NCI-H1930 (cell line): ENCODE results near the gene POU2F1.

ENCODE experiments used
- DNase-seq, 2 experiments: peaks; one replicate each; lab custom pipeline; 2025; lab: John Stamatoyannopoulos, UW

POU2F1 gene

DNA sequence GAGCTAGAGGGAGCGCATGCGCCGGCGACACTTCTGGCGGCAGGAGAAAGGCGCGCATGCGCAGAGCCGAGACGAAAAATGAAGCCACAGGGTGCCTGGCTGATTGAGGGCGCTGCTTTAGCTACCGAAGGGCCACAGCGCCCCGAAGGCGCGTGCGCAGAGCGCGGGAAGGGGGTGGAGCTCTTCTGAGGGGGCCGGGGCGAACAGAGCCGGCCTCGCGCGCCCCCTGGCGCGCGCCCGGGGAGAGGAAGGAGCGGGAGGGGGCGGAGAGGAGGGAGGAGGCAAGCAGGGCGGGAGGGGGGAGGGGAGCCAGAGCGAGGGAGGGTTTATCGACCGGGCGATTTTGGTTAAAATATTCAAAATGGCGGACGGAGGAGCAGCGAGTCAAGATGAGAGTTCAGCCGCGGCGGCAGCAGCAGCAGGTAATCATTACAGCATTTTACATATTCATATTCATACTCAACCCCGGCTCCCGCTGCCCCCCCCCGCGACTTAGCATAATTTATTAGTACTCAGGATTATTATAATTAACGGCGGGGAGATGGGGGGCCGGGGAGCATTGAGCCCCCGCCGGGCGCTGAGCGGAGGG lies at the start of gene POU2F1:
Gene POU2F1, plus strand, starts transcription at position 350 of the 589 bp plus-strand sequence. Its CDS starts 12 bp downstream, at position 362.
- DNase-seq, result peak; percentile 98 to 99

DNA sequence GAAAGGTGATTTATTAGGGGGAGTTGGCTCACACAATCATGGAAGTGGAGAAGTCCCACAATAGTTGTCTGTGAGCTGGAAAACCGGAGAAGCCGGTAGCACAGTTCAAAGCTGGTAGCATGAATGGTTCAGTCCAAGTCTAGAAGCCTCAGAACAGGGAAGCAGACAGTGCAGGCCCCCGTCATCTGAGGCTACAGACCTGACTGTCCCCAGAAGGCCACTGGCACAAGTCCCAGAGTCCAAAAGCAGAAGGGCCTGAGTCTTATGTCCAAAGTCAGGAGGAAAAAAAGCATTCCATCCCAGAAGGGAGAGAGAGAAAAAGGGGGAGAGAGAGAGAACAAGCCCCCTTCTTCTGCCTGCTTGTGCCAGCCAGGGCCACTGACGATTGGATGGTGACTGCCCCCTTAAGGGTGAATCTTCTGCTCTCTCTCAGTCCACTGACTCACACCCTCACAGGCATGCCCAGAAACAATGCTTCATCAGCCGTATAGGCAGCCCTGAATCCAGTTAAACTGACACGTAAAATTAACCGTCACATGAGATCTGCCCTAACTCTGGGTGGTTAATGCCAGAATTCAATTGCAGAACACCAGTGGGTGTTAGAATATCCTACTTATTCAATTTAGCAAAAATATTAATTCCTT lies 49.3 kb upstream of the POU2F1 start:
- no peak for DNase-seq

DNA sequence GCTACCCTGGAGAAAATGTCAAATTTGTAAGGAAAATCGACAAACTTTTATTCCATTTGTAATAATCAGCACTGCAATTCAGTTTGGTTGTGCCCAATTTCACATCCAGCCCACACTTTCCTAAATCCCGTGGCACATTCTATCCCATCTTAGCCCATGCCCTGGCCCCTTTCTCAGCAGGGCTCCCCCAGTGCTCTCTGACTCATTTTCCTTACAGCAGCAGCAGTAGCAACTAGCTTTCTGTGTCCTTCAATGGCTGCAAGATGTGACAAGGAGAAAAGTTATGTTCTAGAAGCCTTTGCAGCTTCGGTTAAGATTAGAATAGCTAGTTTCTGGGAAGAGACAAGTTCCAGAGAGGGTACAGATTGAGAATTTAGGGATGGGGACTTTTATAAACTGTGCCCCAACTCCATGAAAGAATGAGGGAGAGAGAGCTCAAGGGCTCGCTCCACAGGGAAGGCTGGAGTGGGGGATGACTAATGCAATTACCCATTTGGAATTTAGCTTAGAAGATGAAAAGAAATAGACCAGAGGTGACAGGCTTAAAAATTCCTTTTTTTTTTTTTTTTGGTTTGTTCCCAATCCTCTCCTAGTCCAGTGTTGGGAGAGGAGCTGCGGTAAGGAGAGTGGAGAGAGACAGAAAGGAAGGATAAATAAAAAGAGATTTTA lies 47.0 kb upstream of the POU2F1 start:
- no peak for DNase-seq

DNA sequence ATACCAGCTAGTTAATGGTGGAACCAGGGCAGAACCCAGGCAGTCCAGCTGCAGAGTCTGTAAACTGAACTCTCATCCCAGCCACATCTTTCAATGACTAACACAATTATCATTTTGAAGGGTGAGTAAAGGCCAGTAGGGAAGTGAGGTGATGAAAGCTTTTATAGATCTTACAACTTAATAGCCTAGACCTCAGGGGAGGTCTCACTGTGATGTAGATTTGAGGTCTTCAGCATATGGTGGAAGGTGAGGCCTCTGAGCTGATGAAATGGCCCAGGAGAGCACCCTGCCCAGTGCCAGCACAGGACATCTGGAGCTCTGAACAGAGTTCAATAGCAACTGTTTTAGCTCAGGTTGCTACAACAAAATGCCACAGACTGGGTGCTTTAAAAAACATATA lies 44.8 kb upstream of the POU2F1 start:
- no peak for DNase-seq

DNA sequence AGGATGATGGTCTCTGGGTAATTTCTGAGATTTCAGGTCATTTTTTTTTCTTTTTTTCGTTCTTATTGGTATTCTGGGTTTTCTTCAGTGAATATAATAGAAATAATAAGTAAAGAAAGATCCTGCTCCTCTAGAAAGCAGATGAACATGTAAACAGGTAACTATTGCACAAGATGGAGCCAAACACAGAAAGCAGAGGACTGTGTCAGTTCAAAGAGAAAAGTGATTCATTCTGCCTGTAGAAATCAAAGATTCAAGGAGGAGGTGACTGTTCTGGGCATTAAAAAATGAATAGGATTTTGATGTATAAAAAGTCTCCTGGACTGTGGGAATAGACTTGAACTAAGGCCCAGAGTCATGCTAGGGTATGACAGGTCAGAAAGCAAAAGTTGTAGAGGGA lies 41.9 kb upstream of the POU2F1 start:
- no peak for DNase-seq

DNA sequence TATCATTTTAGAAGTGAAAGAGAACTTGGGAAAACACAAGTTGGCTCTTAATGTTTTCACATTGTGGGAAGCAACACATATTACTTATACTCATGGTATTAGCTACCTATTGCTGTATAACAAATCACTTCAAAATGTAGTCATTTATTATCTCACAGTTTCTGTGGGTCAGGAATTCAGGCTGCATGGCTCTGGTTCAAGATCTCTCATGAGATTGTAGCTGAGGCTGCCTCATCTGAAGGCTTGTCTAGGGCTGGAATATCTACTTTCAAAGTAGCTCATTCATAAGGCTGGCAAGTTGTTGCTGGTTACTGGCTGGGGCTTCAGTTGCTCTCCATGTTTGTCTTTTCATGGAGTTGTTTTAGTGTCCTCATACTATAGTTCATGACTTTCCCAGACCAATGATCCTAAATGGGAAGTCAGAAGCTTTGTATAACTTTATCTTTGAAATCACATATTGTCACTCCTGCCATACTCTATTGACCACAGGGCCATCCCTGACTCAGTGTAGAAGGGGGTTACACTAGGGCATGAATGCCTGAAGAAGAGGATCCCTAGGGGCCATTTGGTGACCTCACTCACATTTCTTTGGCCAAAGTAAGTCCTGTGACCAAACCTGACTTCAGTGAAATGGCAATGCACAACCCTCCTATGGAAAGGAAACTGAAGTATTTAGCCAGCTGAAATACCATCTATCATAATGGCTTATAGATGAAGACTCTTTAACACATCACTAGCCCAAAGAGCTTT lies 37.9 kb upstream of the POU2F1 start:
- DNase-seq, result no peak

DNA sequence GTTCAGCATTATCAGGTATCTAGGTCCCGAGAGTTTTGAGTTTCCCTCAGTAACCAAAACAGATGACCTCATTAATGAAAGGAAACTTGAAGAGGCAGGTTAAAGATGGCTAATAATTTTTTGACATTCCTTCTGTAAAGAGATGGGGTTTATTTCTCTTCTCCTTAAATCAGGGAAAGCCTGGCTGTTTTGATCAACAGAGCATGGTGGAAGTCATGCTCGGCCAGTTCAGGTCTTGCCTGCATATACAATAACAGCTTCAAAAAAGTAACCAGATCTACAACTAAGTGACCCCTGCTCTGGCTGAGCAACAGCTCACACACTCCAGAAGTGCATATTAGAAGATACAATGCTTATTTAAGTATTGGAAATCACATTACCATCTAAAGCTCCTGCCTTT lies 36.6 kb upstream of the POU2F1 start:
- no peak for DNase-seq

DNA sequence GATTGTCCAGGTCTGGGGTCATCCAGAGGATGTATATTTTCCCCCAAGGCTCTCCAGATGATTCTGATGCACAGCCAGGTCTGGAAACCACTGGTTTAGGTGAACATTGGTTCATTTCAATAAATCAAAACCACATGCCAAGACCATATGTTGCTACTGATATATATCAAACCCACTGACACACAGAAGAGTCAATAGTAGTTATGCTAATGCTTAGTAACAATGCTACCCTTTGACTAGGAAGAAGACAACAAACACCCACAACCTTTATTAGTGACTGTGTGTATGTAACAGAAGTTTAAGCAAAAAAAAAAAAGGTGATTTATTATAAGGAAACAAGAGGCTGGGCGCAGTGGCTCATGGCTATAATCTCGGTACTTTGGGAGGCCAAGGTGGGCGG lies 35.6 kb upstream of the POU2F1 start:
- no peak for DNase-seq

DNA sequence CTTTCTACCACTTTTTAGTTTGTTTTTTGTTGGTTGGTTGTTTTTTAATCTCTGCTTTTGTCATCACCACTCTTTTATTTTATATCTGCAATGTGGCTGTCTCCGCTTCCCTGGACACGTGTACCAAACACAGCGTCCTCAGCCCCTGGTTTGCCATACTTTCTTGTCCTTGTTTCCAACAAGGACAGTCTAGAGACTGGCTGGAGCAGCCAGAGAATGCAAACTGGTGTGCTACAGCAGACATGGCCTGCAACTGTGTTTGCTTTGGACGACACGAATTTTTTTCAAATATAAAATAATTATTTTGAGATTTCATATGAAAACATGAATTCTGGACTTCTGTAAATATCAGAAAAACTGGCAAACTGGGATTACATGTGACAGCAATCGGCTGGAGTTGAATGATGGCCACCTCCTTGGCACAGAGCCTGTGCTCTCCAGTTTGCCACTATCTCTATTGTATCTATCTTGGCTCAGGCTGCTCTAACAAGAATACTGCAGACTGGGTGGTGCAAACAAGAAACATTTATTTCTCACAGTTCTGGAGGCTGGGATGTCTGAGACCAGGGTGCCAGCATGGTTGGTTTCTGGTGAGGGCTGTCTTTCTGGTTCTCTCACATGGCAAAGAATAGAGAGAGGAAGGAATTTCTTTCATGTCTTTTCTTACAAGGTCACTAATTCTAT lies 34.6 kb upstream of the POU2F1 start:
- DNase-seq, result no peak

DNA sequence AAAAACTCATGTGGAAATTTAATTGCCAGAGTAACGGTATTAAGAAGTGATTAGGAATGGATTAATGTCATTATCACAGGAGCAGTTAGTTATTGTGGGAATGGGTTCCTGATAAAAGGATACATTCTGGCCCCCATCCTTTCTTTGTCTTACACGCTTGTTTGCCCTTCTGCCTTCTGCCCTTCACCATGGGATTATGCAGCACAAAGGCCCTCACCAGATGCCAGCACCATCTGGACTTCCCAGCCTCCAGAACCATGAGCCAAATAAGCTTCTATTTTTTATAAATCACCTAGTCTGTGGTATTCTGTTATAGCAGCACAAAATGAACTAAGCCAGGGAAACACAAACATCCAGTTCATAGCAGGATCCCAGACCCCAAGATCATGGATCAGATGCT lies 33.9 kb upstream of the POU2F1 start:
- no peak for DNase-seq

DNA sequence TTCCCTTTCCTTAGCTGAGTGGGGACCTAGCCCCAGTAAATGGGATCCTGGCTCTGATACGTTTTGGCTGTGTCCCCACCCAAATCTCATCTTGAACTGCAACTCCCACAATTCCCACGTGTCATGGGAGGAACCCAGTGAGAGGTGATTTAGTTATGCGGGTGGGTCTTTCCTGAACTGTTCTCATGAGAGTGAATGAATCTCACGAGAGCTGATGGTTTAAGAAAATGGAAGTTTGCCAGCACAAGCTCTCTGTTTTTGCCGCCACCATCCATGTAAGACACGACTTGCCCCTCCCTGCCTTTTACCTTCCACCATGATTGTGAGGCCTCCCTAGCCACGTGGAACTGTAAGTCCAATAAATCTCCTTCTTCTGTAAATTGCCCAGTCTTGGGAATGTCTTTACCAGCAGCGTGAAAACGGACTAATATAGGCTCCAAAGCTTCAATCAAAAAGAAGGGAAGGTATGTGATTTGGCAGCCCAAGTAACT lies 29.9 kb upstream of the POU2F1 start:
- no peak for DNase-seq

DNA sequence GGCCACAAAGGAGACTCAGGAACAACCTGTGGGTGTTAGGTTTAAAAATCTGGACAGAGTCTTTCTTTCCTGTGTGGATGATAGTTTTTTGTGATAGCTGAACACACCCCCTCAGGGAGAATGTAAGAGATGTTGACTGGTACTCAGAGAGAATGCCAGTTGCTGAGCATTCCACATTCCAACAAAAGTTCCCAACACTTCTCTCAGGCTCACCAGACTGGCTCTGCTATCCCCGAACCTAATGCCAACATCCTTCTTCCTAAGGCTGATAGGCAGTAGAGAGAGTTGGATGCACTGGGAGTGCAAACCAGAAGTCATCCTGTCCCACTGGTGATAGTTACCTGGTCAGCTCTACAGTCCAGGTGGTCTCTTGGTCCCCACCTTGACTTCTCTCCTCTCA lies 28.7 kb upstream of the POU2F1 start:
- DNase-seq, result no peak

DNA sequence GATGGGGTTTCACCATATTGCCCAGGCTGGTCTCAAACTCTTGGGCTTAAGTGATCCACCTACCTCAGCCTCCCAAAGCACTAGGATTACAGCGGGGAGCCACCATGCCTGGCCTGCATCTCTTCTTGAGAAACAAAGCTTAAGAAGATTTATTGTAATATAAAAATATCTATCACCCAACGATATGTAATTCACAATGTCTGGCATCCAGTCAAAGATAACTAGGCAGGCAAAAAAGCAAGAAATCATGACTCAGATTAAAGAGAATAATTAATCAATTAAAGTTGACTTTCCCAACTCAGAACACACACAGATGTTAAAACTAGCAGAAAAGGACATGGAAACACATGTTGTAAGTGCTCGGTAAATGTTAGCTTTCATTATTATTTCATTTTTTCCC lies 26.5 kb upstream of the POU2F1 start:
- DNase-seq, result no peak

DNA sequence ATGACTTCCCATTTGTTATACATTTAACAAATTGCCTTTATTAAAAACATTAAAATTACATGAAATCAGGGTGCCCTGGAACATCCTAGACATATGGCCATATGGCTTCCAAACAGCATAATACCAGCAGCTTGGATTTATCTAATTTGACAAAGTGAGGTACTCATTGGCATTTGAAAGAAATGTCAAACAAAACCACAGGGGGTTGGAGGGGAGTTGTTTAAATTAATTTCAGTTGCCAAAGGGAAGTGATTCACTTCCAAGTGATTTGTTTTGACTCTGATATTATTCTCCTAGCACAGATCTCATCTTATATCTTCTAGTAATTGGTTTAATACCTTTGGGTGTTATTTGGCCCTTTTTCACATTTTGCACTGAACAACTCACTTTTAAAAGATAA lies 24.5 kb upstream of the POU2F1 start:
- no peak for DNase-seq

DNA sequence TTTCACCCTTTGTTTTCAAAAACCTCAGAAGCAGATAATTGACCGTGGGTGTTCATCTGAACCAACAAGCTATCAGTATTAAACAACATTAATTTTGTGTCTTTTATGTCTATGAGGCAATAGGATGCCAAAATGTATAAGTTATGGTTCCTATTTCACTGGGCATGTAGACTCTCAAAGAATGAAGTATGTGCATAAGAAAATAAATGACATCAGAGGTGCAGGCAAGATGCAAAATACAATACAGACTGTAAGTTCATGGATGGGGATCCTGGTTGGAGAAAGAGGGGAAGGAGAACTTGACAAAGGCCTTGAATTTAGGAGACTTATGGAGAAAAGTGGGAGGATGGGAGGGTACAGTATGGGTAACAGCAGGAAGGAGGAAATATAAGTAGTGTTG lies 23.4 kb upstream of the POU2F1 start:
- DNase-seq, result no peak

DNA sequence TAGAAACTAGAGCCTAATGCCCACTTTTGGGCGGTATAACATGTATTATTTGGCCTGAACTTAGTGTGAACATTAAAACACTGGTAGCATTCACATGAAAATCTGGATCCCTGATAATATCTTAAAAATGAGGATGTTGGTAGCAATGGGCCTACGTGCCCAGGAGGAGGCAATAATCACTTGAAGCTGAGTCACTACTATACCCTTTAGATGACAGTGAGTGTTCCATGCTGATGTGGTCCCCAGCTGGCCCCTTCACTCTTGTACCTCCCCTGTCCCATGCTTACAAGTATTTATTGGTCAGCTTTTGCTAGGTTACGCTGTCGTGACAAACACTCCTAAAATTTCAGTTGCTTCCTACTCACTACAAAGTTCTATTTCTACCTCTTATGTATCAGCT lies 23.0 kb upstream of the POU2F1 start:
- DNase-seq, result no peak

DNA sequence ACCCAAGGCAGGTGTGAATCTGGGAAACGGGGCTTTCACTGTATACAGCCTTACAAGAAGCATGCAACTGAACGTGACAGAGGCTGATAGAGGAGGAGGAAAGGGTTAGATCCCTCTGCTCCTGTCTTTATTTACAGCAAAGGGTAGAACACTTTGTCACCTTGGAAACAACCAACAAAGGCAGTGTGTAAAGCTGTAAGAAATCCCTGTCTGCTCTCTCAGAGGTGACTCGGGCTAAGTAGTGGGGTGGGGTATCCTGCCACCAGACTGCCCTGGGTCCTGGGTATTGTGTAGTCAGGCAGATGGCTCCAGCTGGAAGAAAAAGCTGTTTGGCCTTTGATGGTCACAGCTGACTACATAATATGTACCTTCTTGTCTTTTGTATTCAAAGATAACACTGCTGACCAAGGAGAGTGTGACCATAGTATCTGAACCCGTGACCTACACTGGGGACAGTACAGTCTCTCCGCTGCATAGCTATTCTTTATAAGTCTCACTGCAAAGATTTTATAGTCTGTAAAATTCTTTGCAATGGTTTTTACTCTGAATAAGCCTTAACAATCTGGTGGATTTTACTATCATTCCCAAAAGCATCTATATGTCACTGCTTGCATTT lies 22.1 kb upstream of the POU2F1 start:
- DNase-seq, result no peak

DNA sequence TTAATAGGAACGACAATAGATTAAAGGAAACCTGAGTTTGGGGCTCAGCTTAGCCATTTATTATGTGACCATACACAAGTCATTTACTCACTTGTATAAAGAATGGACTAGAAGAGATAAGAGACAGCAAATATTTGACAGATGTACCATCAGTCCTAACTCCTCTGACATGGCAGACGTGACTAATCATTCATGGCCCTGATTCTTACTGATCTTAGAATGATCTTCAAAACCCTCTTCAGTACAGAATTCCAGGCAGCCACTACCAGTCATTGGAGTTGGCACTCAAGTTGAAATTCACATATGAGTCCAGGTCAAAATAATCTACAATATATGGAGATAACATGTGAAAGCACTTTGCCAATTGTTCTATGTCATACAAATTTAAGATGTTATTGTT lies 21.0 kb upstream of the POU2F1 start:
- DNase-seq, result no peak

DNA sequence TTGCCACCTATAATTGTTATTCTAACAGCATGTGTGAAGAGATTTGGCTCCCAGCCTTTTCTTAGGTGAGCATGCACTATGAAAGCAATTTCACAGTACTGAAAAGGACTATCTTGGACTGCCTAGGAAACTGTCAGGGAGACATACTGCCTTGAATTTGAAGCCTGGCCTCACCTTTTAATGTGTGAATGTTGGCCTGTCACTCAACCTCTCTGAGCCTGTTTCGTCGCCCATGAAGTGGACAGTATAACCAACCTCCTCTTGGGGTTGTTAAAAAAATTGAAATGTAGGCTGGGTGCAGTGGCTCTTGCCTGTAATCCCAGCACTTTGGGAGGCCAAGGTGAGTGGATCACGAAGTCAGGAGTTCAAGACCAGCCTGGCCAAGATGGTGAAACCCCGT lies 20.4 kb upstream of the POU2F1 start:
- DNase-seq, result no peak

DNA sequence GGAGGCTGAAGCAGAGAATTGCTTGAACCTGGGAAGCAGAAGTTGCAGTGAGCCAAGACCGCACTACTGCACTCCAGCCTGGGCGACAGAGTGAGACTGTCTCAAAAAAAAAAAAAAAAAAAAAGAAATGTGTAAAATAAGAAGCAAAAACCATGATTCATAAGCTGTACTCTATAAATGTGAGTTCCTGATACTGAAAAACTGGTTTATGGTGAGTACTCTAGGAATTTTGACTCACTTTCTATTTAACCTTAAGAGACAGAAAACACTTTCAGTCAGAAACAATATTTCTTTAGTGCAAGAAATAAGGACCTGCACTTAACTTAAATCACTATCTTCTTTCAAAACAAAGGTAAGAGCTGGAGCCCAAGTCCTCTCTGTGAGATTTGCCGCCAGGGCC lies 19.9 kb upstream of the POU2F1 start:
- DNase-seq, result no peak

DNA sequence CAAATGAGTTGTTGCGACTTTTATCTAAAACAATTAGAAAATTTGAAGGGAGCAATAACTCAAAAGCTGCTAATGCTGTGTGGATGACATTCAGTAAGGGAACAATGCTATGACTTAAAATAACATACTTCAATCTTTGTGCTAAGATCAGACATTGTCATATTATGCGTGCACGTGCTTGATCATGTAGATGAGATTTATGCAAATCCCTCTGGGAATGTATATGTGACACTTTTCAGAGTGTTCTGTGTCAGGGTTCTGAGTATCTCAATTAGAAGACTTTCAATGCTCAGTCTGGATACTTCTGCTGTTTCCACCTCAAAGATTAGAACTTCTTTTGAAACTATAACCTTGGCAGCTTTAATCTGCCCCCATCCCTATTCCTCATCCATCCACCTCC lies 18.6 kb upstream of the POU2F1 start:
- no peak for DNase-seq
